ENCODE results near the gene ACTRT2.

The ACTRT2 gene

DNA sequence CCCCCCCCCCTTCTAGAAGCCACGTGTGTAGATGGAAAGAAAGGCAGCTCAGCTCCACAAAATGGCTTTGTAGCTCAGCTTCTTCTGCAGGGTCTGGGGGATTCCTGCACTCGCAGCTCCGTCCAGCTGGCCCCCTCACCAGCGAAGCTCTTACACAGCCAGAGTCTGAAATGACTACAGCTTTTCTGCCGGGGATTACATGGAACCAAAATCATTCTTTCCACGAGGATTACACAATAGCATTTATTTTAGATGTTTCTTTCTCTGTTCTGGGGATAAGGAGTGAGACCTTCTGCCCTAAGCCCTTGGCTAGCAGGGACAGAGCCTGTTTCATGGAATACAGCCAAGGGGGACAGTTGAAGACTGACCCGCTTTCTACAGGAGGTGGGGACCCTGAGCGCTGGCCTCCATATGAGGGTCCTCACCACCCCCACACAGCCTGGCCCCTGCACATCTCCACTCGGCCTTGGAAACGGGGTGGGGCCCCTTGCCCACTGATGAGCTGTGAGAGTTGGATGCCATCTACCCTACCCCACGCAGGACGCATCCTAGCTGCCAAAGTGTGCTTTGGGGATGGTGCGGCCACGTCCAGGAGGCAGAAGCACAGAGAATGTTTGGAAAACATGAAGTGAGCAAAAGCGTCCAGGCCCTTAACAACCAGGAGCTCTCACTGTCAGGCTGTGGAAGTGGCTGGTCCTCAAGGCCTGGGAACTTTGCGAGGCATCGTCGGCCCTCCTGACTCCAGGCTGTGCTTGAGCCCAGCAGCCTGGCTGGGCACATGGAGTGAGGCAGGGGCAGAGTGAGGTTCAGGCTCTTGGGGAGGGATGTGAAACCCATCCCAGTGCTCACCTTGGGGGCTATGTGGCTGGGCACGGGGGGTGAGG, 14.5 kb downstream of the ACTRT2 start:
- Histone ChIP-seq H3K4me1 (ENCODE audit: insufficient read depth, poor library complexity, severe bottlenecking) (no peaks in the 10 kb centered on the region), H3K36me3 (ENCODE audit: low read depth) (no peaks in the 10 kb centered on the region), H3K27me3 (ENCODE audit: insufficient read depth, poor library complexity, severe bottlenecking) (no peaks in the 10 kb centered on the region), H3K4me3 (ENCODE audit: severe bottlenecking) (no peak overlapping the region), H3K27ac (ENCODE audit: poor library complexity, severe bottlenecking) (no peak overlapping the region), H3K9me3 (ENCODE audit: severe bottlenecking) (no peaks in the 10 kb centered on the region)
- ATAC-seq (ENCODE audit: low read depth) (no peak), DNase-seq (ENCODE audit: low spot score) (no peak)
- TF ChIP-seq, protein P1, sequence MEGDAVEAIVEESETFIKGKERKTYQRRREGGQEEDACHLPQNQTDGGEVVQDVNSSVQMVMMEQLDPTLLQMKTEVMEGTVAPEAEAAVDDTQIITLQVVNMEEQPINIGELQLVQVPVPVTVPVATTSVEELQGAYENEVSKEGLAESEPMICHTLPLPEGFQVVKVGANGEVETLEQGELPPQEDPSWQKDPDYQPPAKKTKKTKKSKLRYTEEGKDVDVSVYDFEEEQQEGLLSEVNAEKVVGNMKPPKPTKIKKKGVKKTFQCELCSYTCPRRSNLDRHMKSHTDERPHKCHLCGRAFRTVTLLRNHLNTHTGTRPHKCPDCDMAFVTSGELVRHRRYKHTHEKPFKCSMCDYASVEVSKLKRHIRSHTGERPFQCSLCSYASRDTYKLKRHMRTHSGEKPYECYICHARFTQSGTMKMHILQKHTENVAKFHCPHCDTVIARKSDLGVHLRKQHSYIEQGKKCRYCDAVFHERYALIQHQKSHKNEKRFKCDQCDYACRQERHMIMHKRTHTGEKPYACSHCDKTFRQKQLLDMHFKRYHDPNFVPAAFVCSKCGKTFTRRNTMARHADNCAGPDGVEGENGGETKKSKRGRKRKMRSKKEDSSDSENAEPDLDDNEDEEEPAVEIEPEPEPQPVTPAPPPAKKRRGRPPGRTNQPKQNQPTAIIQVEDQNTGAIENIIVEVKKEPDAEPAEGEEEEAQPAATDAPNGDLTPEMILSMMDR (IDR thresholded peaks at IDR 0.05; ENCODE audit: poor library complexity, severe bottlenecking) = no peak

DNA sequence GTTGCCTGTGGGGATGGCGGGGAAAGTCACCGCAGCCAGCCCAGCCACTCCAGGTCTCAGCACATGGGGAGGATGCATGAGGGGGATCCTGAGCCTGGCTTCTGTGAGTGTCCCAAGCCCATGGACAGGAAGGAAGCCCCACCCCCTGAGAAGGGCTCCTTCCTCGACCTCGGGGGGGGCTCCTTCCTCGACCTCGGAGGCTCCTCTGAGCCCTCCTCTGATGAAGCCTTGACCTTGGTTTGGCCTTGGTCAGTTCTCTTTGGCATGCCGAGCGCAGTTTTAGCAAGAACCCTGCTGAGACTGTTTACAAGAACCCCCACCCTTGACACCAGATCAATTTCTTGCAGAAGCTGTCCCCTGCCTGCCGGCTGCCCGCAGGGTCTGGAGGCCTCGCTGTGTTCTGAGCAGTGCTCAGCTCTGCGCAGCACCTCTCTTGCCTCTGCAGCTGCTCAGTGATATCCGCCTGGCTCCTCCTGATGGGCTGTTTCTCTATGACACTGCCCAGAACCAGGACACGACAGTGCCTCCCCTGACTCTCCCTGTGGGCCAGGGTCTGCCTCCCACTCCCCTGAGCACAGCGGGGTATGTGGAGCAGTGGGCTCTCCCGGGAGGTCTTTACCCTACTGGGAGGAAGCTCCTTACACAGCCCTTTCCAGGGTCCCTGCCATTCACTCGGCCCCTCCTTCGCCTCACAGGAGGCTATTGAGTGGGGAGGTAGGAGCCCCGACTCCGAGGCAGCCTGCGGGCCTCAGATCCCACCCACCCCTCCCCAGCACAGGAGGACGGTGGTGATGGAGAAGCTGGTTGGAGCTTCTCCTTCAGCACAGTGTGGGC, 15.4 kb downstream of the ACTRT2 start:
- no peak overlapping the region for H3K4me3 ChIP-seq (ENCODE audit: severe bottlenecking)
- H3K4me1 ChIP-seq (ENCODE audit: insufficient read depth, poor library complexity, severe bottlenecking) = no peaks in the 10 kb centered on the region
- no peaks in the 10 kb centered on the region for H3K36me3 ChIP-seq (ENCODE audit: low read depth)
- H3K27me3 ChIP-seq (ENCODE audit: insufficient read depth, poor library complexity, severe bottlenecking) = no peaks in the 10 kb centered on the region
- ATAC-seq (ENCODE audit: low read depth) (no peak), DNase-seq (ENCODE audit: low spot score) (peak; percentile 32)
- no peaks in the 10 kb centered on the region for H3K9me3 ChIP-seq (ENCODE audit: severe bottlenecking)
- TF ChIP-seq, protein P1 (IDR thresholded peaks at IDR 0.05; ENCODE audit: poor library complexity, severe bottlenecking) = no peak
- no peak overlapping the region for H3K27ac ChIP-seq (ENCODE audit: poor library complexity, severe bottlenecking)

DNA sequence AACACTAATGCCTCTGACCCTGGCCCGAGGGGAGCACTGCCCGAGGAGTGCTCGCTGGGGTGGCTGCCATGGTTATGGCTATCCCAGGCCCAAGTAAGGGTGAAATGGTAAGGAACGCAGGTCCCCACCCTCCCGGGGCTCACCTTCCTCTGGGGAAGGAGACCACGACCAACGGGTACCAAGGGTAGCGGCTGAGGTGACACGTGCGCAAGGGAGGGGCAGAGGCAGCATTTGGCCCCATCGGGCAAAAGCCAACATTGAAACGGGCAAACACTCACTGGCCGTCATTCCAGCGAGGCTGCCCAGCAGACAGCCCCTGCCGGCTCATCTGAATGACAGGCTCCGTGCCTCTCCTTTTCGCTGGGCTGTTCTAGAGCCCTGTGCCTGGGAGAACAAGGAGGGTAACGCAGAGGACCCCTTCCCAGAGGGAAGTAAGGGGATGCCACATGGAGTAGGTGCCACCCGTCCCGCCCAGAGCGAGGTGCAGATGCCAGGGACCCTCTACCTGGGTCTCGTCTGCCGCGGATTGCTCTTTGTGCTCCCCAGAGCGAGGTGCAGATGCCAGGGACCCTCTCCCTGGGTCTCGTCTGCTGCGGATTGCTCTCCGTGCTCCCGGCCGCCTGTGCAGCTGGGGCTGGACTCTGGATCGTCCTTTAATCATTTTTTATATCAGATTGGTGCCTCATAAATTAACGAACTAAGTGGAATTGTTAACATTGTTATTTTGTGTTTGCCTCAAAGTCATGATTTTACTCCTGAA, 16.2 kb downstream of the ACTRT2 start:
- no peaks in the 10 kb centered on the region for H3K9me3 ChIP-seq (ENCODE audit: severe bottlenecking)
- H3K4me3 ChIP-seq (ENCODE audit: severe bottlenecking) = no peak overlapping the region
- ATAC-seq (ENCODE audit: low read depth) (no peak), DNase-seq (ENCODE audit: low spot score) (peak; percentile 33)
- TF ChIP-seq, protein P1 (IDR thresholded peaks at IDR 0.05; ENCODE audit: poor library complexity, severe bottlenecking) = no peak
- H3K27me3 ChIP-seq (ENCODE audit: insufficient read depth, poor library complexity, severe bottlenecking) = no peaks in the 10 kb centered on the region
- no peaks in the 10 kb centered on the region for H3K4me1 ChIP-seq (ENCODE audit: insufficient read depth, poor library complexity, severe bottlenecking)
- H3K36me3 ChIP-seq (ENCODE audit: low read depth) = no peaks in the 10 kb centered on the region
- H3K27ac ChIP-seq (ENCODE audit: poor library complexity, severe bottlenecking) = no peak overlapping the region

DNA sequence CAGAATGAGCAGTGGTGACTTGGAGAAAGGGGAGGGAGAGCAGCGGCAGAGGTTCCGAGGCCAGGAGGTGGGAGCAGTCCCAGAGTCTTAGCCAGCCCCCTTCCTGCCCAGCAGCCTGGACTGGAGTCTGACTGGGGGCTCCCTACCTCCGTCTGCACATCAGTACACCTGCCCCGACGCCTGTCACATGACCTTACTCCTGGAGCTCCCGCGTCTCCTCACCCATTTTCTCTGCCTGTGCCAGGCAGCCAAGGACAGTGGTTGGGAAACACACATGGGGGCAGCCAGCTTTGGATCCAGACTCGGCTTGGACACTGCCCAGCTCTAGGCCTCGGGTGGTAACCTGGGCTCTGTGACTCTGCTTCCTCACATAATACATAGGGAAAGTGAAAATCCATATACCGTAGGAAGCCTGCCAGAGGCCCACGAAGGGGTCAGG, 16.9 kb downstream of the ACTRT2 start:
- no peak overlapping the region for H3K27ac ChIP-seq (ENCODE audit: poor library complexity, severe bottlenecking)
- no peaks in the 10 kb centered on the region for H3K9me3 ChIP-seq (ENCODE audit: severe bottlenecking)
- no peaks in the 10 kb centered on the region for H3K4me1 ChIP-seq (ENCODE audit: insufficient read depth, poor library complexity, severe bottlenecking)
- DNase-seq (ENCODE audit: low spot score) (peak; percentile 37), ATAC-seq (ENCODE audit: low read depth) (no peak)
- TF ChIP-seq, protein P1 (IDR thresholded peaks at IDR 0.05; ENCODE audit: poor library complexity, severe bottlenecking) = no peak
- no peaks in the 10 kb centered on the region for H3K36me3 ChIP-seq (ENCODE audit: low read depth)
- no peaks in the 10 kb centered on the region for H3K27me3 ChIP-seq (ENCODE audit: insufficient read depth, poor library complexity, severe bottlenecking)
- H3K4me3 ChIP-seq (ENCODE audit: severe bottlenecking) = no peak overlapping the region
